GM12878 (cell line): ENCODE data around the gene HS3ST5.

Experiments
- BHLHE40 ChIP-seq, 2 experiments: fragments of 450-650 bp in 1 of 2; IDR thresholded peaks; 2 replicates each; pipeline ENCODE4 v1.6.1; 2011 to 2017; ENCODE audit warnings: low read depth in 2 of 2, borderline replicate concordance in 1 of 2, improper control_type of control experiment in 1 of 2, low read length in 1 of 2, mild to moderate bottlenecking in 1 of 2
- CTCF ChIP-seq, 3 experiments: IDR thresholded peaks in 2 of 3; conservative IDR thresholded peaks in 1 of 3; 2 replicates each; pipeline ENCODE4 v1.5.1; 2011; ENCODE audit warnings: low read depth in 3 of 3, low read length in 3 of 3, mild to moderate bottlenecking in 3 of 3, control low read depth in 2 of 3, moderate library complexity in 2 of 3, inconsistent platforms in 1 of 3, mixed read lengths in 1 of 3; ENCODE audit not compliant: control insufficient read depth in 2 of 3, insufficient read depth in 1 of 3; ENCODE audit errors: extremely low read depth in 1 of 3
- POLR2A ChIP-seq: IDR thresholded peaks from 2 replicates; pipeline ENCODE4 v1.6.1; 2011; ENCODE audit warnings: low read depth, mild to moderate bottlenecking, low read length
- SP1 ChIP-seq: IDR thresholded peaks from one replicate; pipeline ENCODE4 v1.6.1; 2011; ENCODE audit warnings: low read depth, low read length
- SREBF2 ChIP-seq: IDR thresholded peaks from 2 replicates; pipeline ENCODE4 v1.6.1; 2012; ENCODE audit warnings: mild to moderate bottlenecking, low read length
- ZBTB33 ChIP-seq: fragments of 450-650 bp; IDR thresholded peaks from 2 replicates; pipeline ENCODE4 v1.6.1; 2017; ENCODE audit warnings: mild to moderate bottlenecking

DNA sequence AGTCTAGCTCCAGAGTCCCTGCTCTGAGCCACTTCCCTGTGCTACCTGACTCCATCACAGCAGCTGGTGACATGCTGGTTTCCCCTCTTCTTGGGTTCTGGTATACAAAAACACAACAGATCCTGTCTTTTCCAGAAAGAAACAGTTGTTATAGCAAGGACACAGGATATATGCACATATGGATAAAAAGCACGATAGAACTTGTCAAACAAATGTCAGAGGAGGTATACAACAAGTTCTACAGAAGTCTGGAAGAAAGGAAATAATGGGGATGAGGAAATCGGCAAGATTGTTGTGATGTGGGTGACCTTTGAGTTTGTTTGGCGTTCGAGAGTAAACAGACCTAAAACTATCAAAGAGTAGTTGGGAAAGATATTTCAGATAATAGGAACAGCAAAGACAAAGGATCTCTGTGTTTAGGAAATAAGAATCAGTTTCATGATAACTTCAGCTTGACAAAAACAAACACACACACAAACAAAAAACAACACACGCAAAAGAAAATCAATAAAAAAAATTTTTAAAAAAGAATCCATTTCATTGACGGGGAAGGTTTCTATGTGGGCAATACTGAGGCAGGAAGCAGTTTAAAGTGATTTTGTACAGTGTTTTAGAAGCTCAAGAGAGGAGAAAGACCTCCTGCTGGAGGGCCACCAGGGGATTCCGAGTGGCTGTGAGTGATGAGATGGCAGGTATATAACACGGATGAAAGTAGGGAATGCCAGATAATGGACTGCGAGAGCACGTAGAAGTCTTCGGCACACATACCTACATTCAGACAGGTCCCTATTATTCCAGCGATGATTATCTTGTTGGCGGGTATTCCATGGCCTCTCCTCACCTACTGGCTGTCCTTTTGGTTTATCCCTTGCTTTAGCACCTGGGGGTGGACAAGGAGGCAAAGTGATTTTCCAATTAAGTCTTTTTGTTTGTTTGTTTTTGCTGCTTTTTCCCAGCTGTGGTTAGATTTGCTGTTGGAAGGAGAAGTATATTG is 174.9 kb downstream of the HS3ST5 start:
- TF ChIP-seq SP1 (no peak), BHLHE40 (IDR thresholded peaks at IDR 0.05; ENCODE audit: borderline replicate concordance in 1 of 2, low read depth in 2 of 2, low read length in 1 of 2) (no peak), POLR2A (no peak), CTCF (IDR thresholded peaks at IDR 0.05 in 2 of 3, conservative IDR thresholded peaks at IDR 0.05 in 1 of 3; ENCODE audit: control insufficient read depth in 2 of 3, extremely low read depth in 1 of 3, insufficient read depth in 1 of 3, low read depth in 3 of 3, low read length in 3 of 3) (no peak), ZBTB33 (no peak), SREBF2 (no peak)
